Measurements from ENCODE around the gene RBBP8NL.

Gene RBBP8NL

DNA sequence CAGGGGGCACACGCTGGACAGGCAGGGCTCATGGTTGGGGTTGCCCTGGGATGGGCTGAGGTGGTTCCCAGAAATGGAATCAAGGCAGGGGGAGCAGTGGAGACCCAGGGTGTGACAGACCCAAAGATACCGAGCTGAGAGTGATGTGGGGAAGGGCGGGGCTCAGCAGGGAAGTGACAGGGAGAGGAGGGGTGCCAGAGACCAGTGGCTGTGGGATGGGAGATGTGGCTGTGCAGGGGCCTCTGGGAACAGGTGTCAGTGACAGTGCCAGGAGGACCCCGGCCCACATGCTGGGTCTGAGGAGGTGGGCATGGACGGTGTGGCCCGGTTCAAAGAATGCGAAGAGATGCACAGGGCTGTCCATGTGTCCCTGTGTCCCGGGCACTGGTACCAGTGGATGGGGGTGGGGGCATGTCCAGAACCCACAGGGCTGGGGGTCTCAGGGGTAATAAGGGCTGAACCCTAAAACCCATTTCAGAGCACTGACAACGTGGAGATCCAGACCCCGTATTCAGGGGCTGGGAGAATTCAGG, 21.3 kb downstream of the RBBP8NL start:
- no peak for DNase-seq

DNA sequence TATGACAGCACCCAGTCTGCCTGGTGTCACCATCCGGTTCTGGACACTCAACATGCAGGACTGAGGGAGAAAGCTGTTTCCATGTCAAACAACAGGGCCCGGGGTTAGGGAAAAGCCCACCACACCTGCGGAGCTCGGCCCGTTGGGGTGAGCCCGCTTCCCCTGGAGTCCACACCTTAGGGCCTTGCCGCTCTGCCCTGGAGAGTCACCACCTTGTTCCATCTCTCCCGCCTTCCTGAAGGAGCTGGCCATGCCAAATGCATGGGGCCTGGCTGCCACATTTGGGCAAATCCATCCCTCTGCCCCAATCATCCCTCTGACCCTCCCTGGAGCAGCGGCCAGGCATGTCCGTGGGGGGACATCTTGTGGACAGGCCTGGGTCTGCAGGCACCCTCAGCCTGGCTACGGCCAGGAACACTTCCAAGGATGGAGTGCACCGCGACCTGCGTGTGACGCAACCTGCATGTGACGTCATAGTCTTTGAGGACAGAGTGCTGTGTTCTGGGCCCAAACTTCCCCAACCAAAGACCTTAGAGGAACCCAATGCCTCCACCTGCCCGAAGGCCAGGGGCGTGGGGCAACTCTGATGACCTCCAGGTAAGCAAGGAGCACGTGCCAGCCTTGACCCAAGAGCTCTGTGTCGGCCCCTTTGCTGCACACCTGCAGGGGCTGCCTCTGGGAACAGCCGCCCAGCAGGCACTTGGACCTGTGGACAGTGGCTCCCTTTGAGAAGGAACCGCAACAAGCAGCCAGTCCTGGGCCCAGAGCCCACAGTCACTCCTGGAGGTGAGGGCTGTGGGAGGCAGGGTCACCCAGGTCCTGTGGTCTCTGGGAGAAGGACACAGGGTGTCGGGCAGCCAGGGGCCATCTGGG, 22.0 kb downstream of the RBBP8NL start:
- DNase-seq = no peak

DNA sequence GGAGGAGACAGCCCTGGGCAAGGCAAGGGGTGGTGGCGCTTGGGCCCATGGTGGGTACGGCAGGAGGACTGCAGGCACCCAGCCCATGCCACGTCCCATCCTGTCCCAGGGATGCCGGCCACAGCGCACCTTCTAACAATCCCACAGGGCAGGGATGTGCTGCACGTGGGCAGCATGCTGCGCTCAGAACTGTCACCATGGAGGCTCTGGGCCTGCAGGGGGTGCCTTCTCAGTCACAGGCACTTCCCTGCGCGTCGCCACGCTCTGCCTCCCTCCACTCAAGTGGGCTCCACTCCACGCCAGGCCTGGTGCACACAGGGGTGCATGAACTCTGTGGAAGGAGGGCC, 22.6 kb downstream of the RBBP8NL start:
- no peak for DNase-seq

DNA sequence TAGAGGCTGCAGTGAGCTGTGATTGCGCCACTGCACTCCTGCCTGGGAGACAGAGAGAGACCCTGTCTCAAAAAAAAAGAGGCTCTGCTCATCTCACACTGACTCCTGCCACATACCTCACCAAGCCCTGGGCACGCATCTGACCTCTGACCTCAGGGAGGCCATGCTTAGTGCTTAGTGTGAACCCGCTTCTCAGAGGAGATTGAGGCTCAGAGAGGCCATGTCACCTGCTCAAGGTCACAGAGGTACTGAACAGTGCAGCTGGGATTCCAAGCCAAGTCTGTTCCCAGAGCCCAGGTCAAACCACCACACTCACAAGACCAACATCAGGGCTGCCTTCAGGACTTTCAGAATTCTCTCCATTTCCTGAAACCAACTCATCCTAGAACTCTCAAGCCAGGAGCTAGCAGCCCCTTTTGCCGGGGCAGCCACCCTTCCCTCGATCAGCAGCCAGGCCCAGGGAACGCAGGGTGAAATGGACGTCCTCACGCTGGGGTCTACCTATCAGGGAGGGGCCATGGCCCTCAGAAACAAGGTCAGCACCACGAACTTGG, 23.1 kb downstream of the RBBP8NL start:
- no peak for DNase-seq

DNA sequence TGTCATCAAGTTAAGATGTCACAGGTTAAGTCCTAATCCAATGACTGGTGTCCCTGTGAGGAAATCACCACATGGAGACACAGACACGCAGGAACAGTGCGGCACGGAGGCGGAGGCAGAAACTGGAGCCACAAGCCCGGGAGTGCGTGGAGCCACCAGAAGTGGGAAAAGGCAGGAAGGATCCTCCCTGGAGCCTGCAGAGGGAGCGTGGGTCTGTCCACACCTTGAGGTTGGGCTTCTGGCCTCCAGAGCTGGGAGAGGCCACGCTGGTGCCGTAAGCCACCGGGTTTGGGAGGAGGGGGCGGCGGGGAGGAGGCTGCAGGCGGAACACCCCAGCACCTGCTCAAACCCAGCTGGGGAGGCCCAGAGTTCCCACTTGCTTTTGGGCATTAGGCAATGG, 24.0 kb downstream of the RBBP8NL start:
- no peak for DNase-seq

DNA sequence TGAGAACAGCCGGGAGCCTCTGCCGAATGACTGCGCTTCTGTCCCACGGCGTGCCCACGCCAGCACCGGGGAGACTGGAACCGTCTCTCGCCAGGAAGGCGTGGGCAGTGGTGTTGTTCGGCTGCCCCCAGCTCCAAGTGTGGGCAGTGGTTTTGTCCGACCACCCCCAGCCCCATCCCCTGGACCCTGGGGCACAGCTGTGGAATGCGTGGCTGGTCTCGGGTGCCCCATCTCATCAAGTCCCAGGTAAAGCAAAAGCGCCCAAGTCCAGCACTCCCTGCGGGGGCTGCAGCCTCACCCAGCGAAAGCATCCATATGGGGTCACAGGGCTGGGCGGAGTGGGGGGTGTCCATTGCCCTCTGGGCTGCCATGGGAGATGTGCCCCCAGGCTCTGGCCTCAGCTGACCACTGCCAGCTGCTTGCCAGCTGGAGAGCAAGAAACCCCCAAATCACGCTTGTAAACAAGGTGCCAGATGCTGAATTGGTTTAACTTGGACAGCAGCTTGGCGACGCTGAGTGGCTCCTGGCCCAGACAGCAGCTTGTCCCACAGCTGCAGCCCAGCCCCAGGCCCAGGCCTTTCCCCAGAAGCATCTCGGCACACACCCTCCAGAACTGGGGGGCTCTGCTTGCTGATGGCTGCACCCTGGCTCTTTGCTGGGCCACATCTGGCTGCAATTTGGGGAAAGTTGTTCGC, 24.7 kb downstream of the RBBP8NL start:
- no peak for DNase-seq

DNA sequence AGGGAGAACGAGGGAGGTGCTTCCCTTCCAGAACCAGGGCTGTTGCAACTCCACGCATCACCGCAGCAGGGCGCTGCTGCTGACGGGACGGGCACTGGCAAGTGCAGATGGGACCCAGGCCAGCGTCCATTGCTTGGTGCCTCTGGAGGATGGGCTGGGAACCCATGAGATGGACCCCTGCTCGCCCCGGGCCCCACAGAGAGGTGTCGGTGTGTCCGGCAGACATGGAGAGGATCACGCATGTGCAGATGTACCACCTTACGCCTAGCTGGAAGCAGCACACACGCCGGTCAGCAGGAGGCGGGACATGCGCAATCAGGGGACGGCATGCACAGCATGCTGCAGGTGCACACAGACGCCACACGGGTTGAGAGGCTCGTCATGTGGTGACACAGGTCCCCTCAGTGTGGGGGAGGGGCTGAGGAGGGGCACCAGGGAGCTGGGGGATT, 26.0 kb downstream of the RBBP8NL start:
- DNase-seq = no peak

DNA sequence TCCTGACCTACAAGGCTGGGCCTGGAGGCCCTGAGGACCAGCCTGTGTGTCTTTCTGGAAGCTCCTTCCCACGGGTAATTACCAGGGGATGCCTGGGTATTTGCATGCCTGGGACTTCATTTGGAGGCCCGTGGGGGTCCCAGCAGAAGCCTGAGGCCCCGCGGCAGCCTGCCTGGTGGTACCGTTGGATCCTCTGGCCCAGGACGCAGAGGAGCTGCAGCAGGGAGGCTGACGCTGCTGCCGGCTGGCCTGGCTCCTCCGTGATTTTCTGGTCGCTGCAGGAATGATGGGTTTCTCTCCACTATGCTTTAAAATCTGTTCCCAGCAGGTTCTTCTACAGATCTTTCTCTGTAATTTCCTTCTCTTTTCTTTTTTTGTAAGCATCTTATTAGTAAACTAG, 26.8 kb downstream of the RBBP8NL start:
- no peak for DNase-seq

DNA sequence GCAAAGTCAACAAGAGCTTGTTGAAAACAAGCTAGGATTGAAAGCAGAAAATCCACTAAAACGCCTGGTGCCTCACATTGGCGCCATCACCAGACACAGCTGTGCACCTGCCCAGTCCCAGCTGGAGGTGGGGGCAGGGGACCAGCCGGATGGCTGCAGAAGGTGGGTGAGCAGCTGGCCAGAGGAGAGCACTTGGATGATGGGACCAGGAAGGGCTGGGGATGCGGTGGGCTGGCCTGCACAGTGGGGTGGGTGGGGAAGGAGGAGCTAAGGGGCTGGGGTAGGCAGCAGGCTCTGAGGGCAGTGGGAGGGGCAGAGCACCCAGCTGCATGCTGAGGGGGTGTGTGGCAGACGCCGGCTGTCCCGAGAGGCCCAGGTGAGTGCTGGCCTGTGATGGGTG, 27.3 kb downstream of the RBBP8NL start:
- DNase-seq = no peak

DNA sequence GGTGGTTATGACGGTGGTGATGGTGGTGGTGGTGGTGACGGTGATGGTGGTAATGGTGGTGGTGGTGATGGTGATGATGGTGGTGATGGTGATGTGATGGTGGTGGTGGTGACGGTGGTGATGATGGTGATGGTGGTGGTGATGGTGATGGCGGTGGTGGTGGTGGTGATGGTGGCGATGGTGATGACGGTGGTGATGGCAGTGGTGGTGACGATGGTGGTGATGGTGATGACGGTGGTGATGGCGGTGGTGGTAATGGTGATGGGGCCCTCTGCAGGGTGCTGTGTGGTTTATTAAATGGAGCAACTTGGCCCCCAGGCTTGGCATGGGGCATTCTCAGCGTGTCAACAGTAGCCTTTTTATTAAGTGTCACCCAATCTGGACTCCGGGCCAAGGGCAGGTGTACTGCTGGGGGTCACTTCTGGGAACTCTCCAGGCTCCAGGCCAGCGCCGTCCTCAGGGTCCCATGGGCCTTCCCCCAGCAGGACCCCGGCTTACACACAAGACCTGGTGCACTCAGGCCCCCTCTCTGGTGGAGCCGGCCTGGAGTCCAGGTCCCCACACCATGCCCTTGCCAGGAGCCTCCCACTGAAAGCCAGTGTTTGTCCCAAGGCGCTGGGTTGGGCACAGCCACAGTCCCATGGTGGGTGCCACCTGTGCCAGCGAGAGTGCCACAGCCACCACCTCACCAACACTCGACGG, 29.1 kb downstream of the RBBP8NL start:
- DNase-seq = no peak

DNA sequence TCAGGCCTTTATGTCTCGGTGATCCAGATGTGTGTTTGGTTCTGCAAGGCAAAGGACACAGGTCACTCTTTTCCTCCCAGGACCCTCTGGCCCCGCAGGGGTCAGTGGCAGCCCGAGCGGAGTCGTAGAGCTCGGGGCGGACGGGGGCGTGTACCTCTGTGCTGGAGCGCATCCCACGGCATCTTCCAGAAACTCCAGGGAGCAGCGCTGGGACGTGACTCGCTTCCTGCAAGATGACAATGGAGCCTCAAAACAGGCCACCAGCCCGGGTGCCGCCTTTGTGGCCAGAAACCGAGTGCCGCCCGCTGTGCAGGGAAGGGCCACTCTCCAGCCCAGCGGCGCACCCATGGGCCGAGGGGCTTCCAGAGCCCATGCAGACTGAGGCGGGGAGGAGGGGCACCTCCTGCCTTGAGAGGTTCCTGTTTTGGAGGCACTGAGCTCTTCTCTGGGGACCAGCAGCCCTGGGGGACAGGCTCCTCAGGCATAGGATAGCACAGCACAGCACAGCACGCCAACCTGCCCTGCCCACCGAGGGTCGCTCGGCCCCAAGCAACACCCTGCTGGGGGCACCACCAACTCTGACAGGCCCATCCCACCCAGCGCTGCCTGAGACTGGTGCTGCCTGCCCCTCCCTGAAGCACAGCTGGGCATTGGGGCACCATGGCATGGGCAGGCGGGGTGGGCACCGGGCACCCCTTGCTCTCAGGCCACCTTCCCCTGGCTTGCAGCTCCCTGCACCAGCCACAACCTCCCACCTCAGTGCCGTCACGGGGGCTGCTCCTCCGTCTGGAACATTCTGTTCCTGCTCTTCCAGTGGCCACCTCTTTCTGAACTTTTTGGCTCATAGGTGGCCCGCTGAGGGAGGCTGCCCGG, 30.7 kb downstream of the RBBP8NL start:
- no peak for DNase-seq

DNA sequence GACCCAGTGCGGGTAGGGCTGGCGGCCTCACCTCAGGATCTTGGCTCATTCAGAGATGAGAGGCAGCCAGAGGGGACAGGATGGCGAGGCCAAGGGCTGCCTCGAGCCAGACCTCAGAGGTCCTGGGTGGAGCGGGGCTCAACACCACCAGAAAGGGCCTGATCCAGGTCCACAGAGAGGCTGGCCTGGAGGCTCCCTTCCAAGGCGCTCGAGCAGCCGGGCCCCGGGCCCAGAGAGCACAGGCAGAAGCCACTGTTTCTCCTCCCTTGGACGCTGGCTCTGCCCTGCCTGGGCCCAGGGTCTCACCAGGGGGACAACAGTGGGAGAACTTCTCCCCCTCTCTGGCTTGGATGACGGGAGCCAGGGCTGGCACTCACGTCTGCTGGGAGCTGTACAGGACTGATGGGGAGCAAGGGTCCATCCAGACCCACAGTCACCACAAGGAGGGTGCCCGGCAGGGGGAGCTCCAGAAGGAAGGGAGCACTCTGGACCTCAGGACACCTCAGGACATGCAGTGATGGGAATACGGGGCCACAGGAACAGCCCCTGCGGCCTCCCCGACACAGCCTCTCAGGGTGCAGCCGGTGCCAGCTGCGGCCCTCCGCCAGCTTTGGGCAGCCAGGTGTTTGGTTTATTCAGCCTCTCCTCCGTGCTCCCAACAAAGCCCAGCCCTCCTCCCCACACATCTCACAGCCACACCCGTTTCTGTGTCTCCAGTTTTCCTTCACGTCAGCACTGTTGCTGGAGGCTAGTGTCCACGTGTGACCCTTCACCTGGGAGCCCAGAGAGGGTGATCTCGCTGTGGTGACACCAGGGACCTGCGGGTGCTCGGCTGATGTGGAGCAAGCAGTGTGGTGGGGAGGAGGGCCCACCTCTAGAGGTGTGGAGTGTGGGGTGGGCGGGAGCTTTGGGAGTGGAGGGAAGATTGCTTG, 31.8 kb downstream of the RBBP8NL start:
- no peak for DNase-seq

DNA sequence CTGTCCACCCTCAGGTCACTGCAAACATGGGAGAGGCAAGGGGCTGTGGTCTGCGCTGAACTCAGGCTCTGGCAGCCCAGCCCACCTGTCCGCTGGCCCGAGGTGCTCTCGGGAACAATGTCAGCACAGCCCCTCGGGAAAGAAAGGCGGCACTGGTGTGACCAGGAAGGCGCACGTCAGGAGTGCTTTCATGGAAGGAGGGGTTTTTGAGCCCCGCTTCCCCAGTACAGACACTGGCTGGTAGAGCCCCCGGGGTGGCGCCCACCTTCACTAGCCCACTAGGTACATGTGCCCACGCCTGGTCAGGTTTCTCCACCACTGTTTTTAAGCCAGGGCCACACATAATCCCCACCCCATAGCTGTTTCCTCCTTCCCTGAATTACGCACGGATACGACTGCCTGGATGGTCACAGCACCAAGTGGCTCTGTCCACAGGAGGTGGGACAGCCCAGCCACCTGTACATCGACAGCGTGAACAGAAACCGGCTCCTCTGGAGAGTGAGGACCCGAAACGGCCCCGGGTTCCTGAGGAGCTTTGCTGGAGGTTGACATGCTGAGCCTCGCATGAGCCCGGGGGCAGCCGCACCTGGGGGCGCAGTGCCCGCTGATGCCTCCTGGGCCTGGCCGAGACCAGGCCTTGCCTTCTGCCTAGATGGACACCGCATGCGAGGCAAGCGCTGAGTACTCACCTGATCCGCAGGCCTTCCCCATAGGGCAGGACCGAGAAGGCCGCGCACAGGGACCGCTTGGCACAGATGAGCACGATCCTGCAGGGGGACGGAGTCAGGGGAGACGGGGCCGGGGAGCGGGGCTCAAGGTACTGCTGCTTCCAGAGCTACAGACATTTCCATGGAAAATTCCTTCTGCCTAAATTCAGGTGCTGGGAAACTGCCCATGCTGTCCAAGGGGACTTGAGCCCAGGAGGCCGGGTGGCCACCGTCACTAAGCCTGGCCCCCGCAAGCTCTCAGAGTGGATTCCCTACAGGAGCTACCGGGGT, 32.8 kb downstream of the RBBP8NL start:
- no peak for DNase-seq

DNA sequence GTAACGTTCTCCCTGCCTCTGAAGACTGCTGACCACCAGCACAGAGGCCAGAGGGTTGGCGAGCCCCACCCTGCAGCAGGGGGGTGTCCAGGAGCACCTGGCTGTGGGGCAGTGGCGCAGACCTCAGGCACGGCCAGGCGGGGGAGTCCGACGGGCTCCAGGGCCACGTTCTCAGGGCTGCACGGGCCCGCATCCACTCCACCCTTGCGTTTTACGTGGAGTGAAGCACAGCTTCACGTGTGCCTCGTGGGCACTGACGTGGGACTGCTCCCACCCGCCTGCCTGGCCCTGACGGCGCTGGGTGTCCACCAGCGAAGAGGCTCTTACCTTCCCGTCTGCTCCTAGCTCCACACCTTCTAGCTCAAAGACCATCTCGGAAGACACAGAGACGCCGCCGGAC, 33.5 kb downstream of the RBBP8NL start:
- no peak for DNase-seq

DNA sequence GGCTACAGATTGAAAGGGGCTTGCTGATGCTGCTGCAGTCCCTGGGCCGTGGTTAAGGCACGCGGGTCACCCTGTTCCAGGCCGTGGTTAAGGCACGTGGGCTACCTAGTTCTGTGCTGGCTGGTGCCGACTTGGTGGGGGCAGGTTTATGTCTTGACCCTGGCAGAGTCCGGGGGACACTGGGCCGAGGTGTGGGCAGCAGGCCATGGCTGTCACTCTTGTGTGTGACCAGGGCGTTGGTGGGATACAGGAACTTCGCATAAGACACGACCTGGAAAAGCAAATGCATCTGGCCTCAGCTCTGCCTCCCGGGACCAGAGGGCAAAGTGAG, 34.0 kb downstream of the RBBP8NL start:
- DNase-seq = no peak

DNA sequence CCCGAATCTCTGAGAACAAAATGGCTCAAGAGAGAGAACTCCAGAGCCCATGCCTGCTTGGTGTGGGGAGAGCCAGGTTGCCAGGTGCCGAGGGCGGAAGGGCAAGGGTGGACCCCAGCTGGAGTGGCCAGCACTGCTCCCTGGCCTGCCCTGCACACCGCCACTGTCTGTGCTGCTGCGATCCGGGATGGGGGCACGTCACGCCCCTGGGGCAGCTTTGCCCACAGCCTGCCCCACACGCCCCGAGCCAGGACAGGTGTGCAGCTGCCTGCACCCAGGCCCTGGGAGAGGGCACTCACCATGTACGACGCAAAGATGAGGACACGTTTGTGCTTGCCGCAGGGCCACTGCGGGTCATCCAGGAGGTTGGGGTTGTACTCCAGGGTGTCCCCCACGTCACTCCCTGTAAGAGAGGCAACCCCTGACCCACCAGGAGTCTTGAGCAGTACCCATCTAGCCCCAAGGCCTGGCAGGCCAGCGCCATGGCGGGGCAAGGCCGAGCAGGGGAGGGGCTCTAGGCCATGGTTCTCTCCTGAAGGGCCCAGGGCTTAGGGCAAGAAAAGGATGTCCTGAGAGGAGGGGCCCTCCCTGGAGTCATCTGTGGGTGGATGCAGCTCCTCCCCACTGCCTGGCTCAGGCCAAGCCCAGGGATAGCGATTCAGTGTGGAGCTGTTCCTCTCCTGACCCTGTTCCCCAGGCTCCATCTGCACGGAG, 34.6 kb downstream of the RBBP8NL start:
- no peak for DNase-seq

DNA sequence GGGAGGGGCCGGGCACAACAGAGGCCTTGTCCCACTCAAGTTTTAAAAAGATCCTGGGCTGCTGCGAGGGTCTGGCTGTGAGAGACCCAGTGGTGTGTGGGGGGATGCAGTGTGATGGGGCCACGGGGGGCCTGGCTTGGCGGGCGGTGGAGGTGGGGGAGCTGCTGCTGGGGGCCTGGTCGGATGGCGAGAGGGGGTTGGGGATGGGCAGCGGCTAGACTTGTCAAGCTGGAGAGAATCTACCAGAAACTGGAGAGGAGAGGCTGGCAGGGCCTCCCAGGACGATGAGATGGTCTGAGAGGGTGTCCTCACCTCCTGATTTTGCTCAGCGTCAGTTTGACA, 35.3 kb downstream of the RBBP8NL start:
- DNase-seq = no peak

DNA sequence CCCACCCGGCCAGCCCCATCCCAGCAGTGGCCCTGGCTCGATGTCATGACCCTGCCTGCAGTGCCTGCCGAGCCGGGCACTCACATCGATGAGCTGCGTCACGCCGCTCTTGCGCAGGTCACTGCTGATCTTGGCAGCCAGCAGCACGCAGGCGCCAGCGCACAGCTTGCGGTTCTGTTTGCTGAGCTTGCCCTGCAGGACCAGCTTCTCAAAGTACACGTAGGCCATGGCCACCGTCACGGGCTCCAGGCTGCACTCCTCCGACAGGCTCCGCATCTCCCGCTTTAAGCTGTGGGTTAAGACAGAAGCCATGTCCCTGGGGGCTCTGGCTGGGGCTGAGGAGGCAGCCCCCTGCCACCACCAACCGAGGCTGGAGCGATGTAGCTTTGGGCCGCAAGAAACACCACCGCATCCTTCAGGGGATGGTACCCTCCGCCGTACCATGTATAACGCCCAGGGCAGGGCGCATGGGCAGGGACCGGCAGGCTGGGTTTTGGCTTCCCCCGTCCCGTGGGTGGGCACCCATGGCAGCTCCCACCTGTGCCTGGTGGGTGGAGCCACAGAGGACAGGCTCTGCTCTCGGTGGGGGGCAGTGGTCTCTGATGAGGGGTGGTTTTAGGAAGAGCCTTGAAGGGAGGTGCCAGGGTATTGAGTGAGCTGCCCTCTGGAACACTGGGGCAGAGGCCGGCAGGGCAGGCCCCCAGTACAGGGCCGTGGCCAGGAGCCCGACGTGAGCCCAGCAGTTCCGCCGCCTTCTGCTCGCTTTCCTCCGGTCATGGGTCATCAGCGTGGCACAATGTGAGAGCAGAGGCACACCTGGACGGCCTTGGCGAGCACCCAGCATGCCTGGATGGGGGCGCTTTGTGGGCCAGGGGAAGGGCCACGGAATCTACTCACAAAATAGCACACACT, 35.9 kb downstream of the RBBP8NL start:
- DNase-seq = no peak
